GM06990 (cell line): ENCODE results near the gene DPP10.

ENCODE experiments used
- DNase-seq: peaks from one replicate; pipeline ENCODE4 v3.0.0-alpha.2; 2011; ENCODE audit not compliant: insufficient read length; ENCODE audit errors: extremely low read depth
- H3K27me3 ChIP-seq: replicated peaks from 2 replicates; pipeline ENCODE4 v1.6.0; 2011; ENCODE audit warnings: low read length; ENCODE audit not compliant: control insufficient read depth, insufficient read depth
- H3K36me3 ChIP-seq: 2 replicates; pipeline ENCODE4 v1.5.1; 2011; ENCODE audit warnings: low read length; ENCODE audit not compliant: control insufficient read depth, insufficient read depth
- H3K4me3 ChIP-seq: replicated peaks from 2 replicates; pipeline ENCODE4 v1.5.1; 2011; ENCODE audit warnings: low read depth, mild to moderate bottlenecking, control low read depth, low read length
- CTCF ChIP-seq: IDR thresholded peaks from 2 replicates; pipeline ENCODE4 v1.5.1; 2011; ENCODE audit warnings: low read length, control low read depth, mild to moderate bottlenecking, inconsistent platforms; ENCODE audit not compliant: insufficient read depth, poor library complexity, severe bottlenecking

DPP10 gene

GRCh38 chr2:114642988-114643553 is 200.6 kb downstream of the DPP10 start:
- DNase-seq, result no peak
- no peaks in the 10 kb centered on the region for H3K36me3 ChIP-seq
- no peaks in the 10 kb centered on the region for H3K27me3 ChIP-seq
- no peak overlapping the region for H3K4me3 ChIP-seq
- TF ChIP-seq CTCF, result no peak

- TF ChIP-seq CTCF, result no peak
- Histone ChIP-seq H3K36me3 (no peaks in the 10 kb centered on the region), H3K27me3 (no peaks in the 10 kb centered on the region), H3K4me3 (no peak overlapping the region)
- DNase-seq, result no peak
These were observed 209.5 kb downstream of the DPP10 start for GRCh38 chr2:114651933-114652332.

- H3K36me3 ChIP-seq, result no peaks in the 10 kb centered on the region
- no peak overlapping the region for H3K4me3 ChIP-seq
- TF ChIP-seq CTCF, result no peak
- DNase-seq, result no peak
- no peaks in the 10 kb centered on the region for H3K27me3 ChIP-seq
These were observed 217.4 kb downstream of the DPP10 start for GRCh38 chr2:114659880-114660279.

GRCh38 chr2:114661971-114662939 is 219.8 kb downstream of the DPP10 start:
- Histone ChIP-seq H3K4me3 (no peak overlapping the region), H3K27me3 (no peaks in the 10 kb centered on the region), H3K36me3 (no peaks in the 10 kb centered on the region)
- DNase-seq, result no peak
- no peak for TF ChIP-seq CTCF

- DNase-seq, result no peak
- TF ChIP-seq CTCF, result no peak
- Histone ChIP-seq H3K27me3 (no peaks in the 10 kb centered on the region), H3K36me3 (no peaks in the 10 kb centered on the region), H3K4me3 (no peak overlapping the region)
These were observed 226.0 kb downstream of the DPP10 start for GRCh38 chr2:114668415-114668814.
